A549 (cell line): ENCODE measurements around the gene FHIT. TPM values are rescaled to one million over a fixed set of nuclear protein-coding genes. Genes with fewer than 3 reads are reported as not detected.

Source experiments
- ATAC-seq, 2 experiments: fragments of 200-7000 bp in 1 of 2; fragments of >200 bp in 1 of 2; cut with Nextera tagmentation in 1 of 2; cut with Tn5 transposase in 1 of 2; 3 replicates each; pipeline versions ENCODE4 v1.8.0 to v1.9.1; 2018 to 2020; ENCODE audit warnings: mild to moderate bottlenecking in 1 of 2, moderate library complexity in 1 of 2
- CTCF ChIA-PET: fragments of 300-600 bp; sonication (Branson Sonifier 250); formaldehyde crosslinking; extraction: SDS; loops from one replicate; lab custom pipeline; 2021; ENCODE audit warnings: antibody characterized with exemption, inconsistent platforms; lab: Yijun Ruan, JAX
- POLR2A ChIA-PET: fragments of 350-600 bp; formaldehyde crosslinking; extraction: SDS; loops from one replicate; lab custom pipeline; 2021; ENCODE audit warnings: antibody characterized with exemption, inconsistent platforms; lab: Yijun Ruan, JAX
- DNase-seq, 2 experiments: peaks; one replicate each; pipeline versions ENCODE4 v3.0.0 to v3.0.0-alpha.2; 2011 to 2016; ENCODE audit warnings: low read depth in 1 of 2, low spot score in 1 of 2
- FAIRE-seq: peaks from 2 replicates; lab custom pipeline; 2011; peaks lifted over from hg19 to GRCh38; lab: Jason Lieb, UNC
- H3K27ac ChIP-seq, 2 experiments: fragments of >200 bp; sonication (Bioruptor Twin); formaldehyde crosslinking; 3 replicates each; pipeline ENCODE4 v1.5.1; 2016 to 2017
- H3K4me1 ChIP-seq: fragments of >200 bp; sonication (Bioruptor Twin); formaldehyde crosslinking; 3 replicates; pipeline ENCODE4 v1.6.1; 2016
- H3K4me2 ChIP-seq: fragments of >200 bp; sonication (Bioruptor Twin); formaldehyde crosslinking; 3 replicates; pipeline ENCODE4 v1.6.1; 2016
- H3K4me3 ChIP-seq: fragments of >200 bp; sonication (Bioruptor Twin); formaldehyde crosslinking; 3 replicates; pipeline ENCODE4 v1.5.1; 2016
- H3K9me3 ChIP-seq: fragments of >200 bp; sonication (Bioruptor Twin); formaldehyde crosslinking; 3 replicates; pipeline ENCODE4 v1.6.1; 2016
- CBX2 ChIP-seq: fragments of 200-600 bp; sonication (generic); IDR thresholded peaks from 2 replicates; pipeline ENCODE4 v1.6.1; 2016; ENCODE audit warnings: low read depth, mild to moderate bottlenecking, borderline replicate concordance
- CHD2 ChIP-seq: fragments of 150-350 bp; IDR thresholded peaks from 2 replicates; pipeline ENCODE4 v1.6.1; 2014; ENCODE audit warnings: low read length; ENCODE audit not compliant: partially characterized antibody
- EHF ChIP-seq: fragments of 250-450 bp; sonication (Bioruptor Pico); IDR thresholded peaks from 2 replicates; pipeline ENCODE4 v1.5.0; 2020; ENCODE audit warnings: mild to moderate bottlenecking
- ELK1 ChIP-seq: fragments of 150-350 bp; IDR thresholded peaks from 2 replicates; pipeline ENCODE4 v1.6.1; 2014; ENCODE audit warnings: low read depth, mild to moderate bottlenecking, low read length
- ESRRA ChIP-seq: fragments of 150-350 bp; IDR thresholded peaks from 2 replicates; pipeline ENCODE4 v1.6.1; 2014; ENCODE audit warnings: mild to moderate bottlenecking, low read length, borderline replicate concordance
- FOXS1 ChIP-seq: fragments of 250-450 bp; sonication (Bioruptor Pico); IDR thresholded peaks from 2 replicates; pipeline ENCODE4 v1.5.0; 2020; ENCODE audit warnings: mild to moderate bottlenecking, moderate library complexity
- HDAC2 ChIP-seq: fragments of 200-600 bp; sonication (generic); IDR thresholded peaks from 2 replicates; pipeline ENCODE4 v1.6.1; 2016
- HMGXB4 ChIP-seq: fragments of 250-450 bp; sonication (Bioruptor Pico); IDR thresholded peaks from 2 replicates; pipeline ENCODE4 v1.5.0; 2021; ENCODE audit warnings: mild to moderate bottlenecking, moderate library complexity, borderline replicate concordance
- HOXB13 ChIP-seq: fragments of 250-450 bp; sonication (Bioruptor Pico); IDR thresholded peaks from 2 replicates; pipeline ENCODE4 v1.5.0; 2020; ENCODE audit warnings: low read depth, mild to moderate bottlenecking, moderate library complexity
- HOXB5 ChIP-seq: fragments of 250-450 bp; sonication (Bioruptor Pico); IDR thresholded peaks from 2 replicates; pipeline ENCODE4 v1.5.0; 2020; ENCODE audit warnings: mild to moderate bottlenecking, moderate library complexity
- JUN ChIP-seq, 2 experiments: fragments of >200 bp; sonication (Bioruptor Twin); formaldehyde crosslinking; IDR thresholded peaks; 2 replicates in 1 of 2; 3 replicates in 1 of 2; pipeline ENCODE4 v1.6.1; 2016 to 2017
- KDM1A ChIP-seq: fragments of 200-600 bp; sonication (generic); IDR thresholded peaks from 2 replicates; pipeline ENCODE4 v1.6.1; 2016; ENCODE audit warnings: low read depth, mild to moderate bottlenecking
- MAFK ChIP-seq: fragments of 450-650 bp; IDR thresholded peaks from 2 replicates; pipeline ENCODE4 v1.6.1; 2014; ENCODE audit not compliant: partially characterized antibody
- MYC ChIP-seq: IDR thresholded peaks from 2 replicates; pipeline ENCODE4 v1.6.1; 2012; ENCODE audit warnings: mild to moderate bottlenecking, inconsistent platforms, low read length, improper control_type of control experiment, borderline replicate concordance
- NPAS2 ChIP-seq: fragments of 250-450 bp; sonication (Bioruptor Pico); IDR thresholded peaks from 2 replicates; pipeline ENCODE4 v1.8.0; 2022; ENCODE audit warnings: mild to moderate bottlenecking, moderate library complexity, borderline replicate concordance
- RFX5 ChIP-seq: fragments of 450-650 bp; IDR thresholded peaks from 2 replicates; pipeline ENCODE4 v1.7.1; 2014; ENCODE audit warnings: antibody characterized with exemption, mild to moderate bottlenecking, moderate library complexity
- SMC3 ChIP-seq: fragments of >200 bp; sonication (Bioruptor Twin); formaldehyde crosslinking; IDR thresholded peaks from 3 replicates; pipeline ENCODE4 v1.6.1; 2018; ENCODE audit warnings: inconsistent platforms
- TFCP2L1 ChIP-seq: fragments of 250-450 bp; sonication (Bioruptor Pico); IDR thresholded peaks from 2 replicates; pipeline ENCODE4 v1.5.0; 2021; ENCODE audit warnings: mild to moderate bottlenecking
- ZSCAN20 ChIP-seq: fragments of 250-450 bp; sonication (Bioruptor Pico); IDR thresholded peaks from 2 replicates; pipeline ENCODE4 v1.8.0; 2022; ENCODE audit warnings: mild to moderate bottlenecking, moderate library complexity
- WGBS: methylation state at CpG from one replicate; pipeline ENCODE4 v1.1.6; 2017; ENCODE audit errors: missing lambda C conversion rate; 5-methylcytosine and 5-hydroxymethylcytosine counted together
- polyA plus RNA-seq, 4 experiments: library from polyadenylated mRNA; depleted of rRNA in 3 of 4; stranded (reverse); fragments of >200 nt; fragmentation: RNase III in 1 of 4; extraction: RNeasy Plus Mini Kit Qiagen cat#74134 plus additional on column Dnase treatment in 1 of 4; gene quantifications; 2 replicates in 3 of 4; 3 replicates in 1 of 4; pipeline ENCODE4 v1.2.3, GENCODE V29; 2011 to 2017
- TF ChIP-seq, protein P1 (sequence below): IDR thresholded peaks from 2 replicates; pipeline ENCODE4 v1.6.1; 2012; ENCODE audit warnings: low read depth, borderline replicate concordance
- TF ChIP-seq, protein P2 (sequence below): IDR thresholded peaks from 2 replicates; pipeline ENCODE4 v1.6.1; 2012

The FHIT gene
- polyA plus RNA-seq, 2 of the 4 experiments (the other 2 are of a cell fraction) = 0.76 to 0.92 TPM

GRCh38 chr3:60176614-60177013 lies 1074.6 kb downstream of the FHIT start (continued):
- TF ChIP-seq ZSCAN20 (CRISPR knock-in tag) (no peak), ESRRA (no peak), EHF (CRISPR knock-in tag) (no peak), ELK1 (no peak), HOXB13 (no peak), JUN (IDR thresholded peaks at IDR 0.05) (no peak)
- TF ChIP-seq, protein P1, sequence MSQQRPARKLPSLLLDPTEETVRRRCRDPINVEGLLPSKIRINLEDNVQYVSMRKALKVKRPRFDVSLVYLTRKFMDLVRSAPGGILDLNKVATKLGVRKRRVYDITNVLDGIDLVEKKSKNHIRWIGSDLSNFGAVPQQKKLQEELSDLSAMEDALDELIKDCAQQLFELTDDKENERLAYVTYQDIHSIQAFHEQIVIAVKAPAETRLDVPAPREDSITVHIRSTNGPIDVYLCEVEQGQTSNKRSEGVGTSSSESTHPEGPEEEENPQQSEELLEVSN = no peak

- POLR2A ChIA-PET = no interaction called here
- H3K4me3 ChIP-seq = no peak overlapping the region
- DNase-seq (no peak), FAIRE-seq (no peak)
- CTCF ChIA-PET = no interaction called here
- TF ChIP-seq ZSCAN20 (CRISPR knock-in tag) (no peak), FOXS1 (CRISPR knock-in tag) (no peak), NPAS2 (CRISPR knock-in tag) (no peak), RFX5 (no peak), CBX2 (no peak), KDM1A (no peak), HOXB5 (no peak), EHF (CRISPR knock-in tag) (no peak), MAFK (no peak), HDAC2 (no peak), SMC3 (no peak), CHD2 (no peak), ELK1 (no peak), MYC (no peak), HMGXB4 (no peak), ESRRA (no peak), TFCP2L1 (no peak)
- TF ChIP-seq, protein P2, sequence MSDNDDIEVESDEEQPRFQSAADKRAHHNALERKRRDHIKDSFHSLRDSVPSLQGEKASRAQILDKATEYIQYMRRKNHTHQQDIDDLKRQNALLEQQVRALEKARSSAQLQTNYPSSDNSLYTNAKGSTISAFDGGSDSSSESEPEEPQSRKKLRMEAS = no peak
- TF ChIP-seq, all 56 proteins: peak for 0
- WGBS = 6% methylated on average over 3 of the region's 3 CpGs
- ATAC-seq = no peak
- Histone ChIP-seq H3K9me3 (no peaks in the 10 kb centered on the region), H3K4me2 (no peak overlapping the region), H3K4me1 (no peaks in the 10 kb centered on the region), H3K27ac (no peak overlapping the region)
Measured at GRCh38 chr3:60175680-60176079, 1075.6 kb downstream of the FHIT start.

GRCh38 chr3:60169755-60170154 lies 1081.5 kb downstream of the FHIT start:
- H3K4me2 ChIP-seq = no peak overlapping the region
- TF ChIP-seq MYC = no peak
- no peak for DNase-seq
- ChIA-PET CTCF (no interaction called here), POLR2A (no interaction called here)
- no peak overlapping the region for H3K4me3 ChIP-seq
- no peak overlapping the region for H3K27ac ChIP-seq
- 15% methylated on average over 5 of the region's 5 CpGs for WGBS
- FAIRE-seq = no peak
- no peaks in the 10 kb centered on the region for H3K9me3 ChIP-seq
- ATAC-seq = no peak
- H3K4me1 ChIP-seq = no peaks in the 10 kb centered on the region
